ENCODE measurements around the gene ATRN. TPM values are rescaled to one million over a fixed set of nuclear protein-coding genes. Genes with fewer than 3 reads are reported as not detected.

Gene ATRN
- total and polyA plus RNA-seq, 2 donors (not counting 3 experiments of a cell fraction or from before 2014, with no cell fraction given): 32.3 to 33.1 TPM

DNA sequence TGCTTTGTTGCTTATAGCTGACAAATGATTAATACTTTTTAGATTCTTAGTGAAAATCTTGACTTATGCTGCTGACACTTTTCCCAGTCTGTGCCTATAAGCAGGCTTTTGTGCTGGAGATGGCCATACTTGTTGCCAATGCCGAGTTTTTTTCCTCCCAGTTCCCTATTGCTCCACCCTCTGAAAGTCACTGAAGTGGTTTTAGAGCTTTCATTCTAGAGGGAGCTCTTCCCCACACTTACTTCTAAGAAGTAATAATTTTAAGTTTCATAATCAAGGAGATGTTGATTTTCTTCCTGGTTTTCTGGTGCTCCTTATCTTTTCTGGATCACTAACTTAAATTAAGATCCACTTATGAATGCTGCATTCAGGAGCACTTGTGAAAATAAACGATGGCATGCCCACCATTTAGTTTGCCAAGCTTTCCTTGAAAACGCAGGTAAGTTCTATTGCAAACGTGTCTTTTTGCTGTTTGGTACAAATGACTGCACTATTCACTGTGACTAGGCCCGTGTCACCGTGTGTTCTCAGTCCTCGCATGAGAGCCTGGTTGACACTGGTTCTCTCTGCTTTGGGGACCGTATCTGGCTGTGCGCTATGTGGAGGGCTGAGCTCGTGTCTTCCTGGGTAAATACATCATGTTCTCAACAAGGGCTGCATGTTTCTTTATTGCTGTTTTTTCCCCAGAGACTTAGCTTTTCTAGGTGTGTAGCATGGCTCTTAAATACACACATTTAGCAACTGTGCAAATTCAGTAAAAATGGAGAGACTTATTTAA, 142.2 kb downstream of the ATRN start:
- no peak overlapping the region for H3K9ac ChIP-seq (replicated peaks; ENCODE audit: extremely low read depth, insufficient read depth, low read length)
- no peak overlapping the region for H3K27ac ChIP-seq (ENCODE audit: insufficient read depth, low read depth, low read length)
- no peaks in the 10 kb centered on the region for H3K4me1 ChIP-seq (ENCODE audit: control insufficient read depth, extremely low read depth, insufficient read depth, low read length)
- H3K36me3 ChIP-seq (ENCODE audit: control insufficient read depth in 2 of 2, extremely low read depth in 1 of 2, insufficient read depth in 2 of 2, low read length in 2 of 2): no peaks in the 10 kb centered on the region
- H3K4me3 ChIP-seq (replicated peaks in 1 of 3; ENCODE audit: insufficient read depth in 1 of 3, low read depth in 1 of 3, low read length in 3 of 3): no peak overlapping the region
- no peaks in the 10 kb centered on the region for H3K27me3 ChIP-seq (ENCODE audit: control insufficient read depth in 2 of 2, insufficient read depth in 2 of 2, low read length in 2 of 2)
- H3K9me3 ChIP-seq (replicated peaks; ENCODE audit: control insufficient read depth, insufficient read depth, low read length): no peaks in the 10 kb centered on the region
- no peak for DNase-seq (ENCODE audit: low read depth, low spot score)
- intact Hi-C loops (cut with micrococcal nuclease): no loop called here
- no peak overlapping the region for H3K4me2 ChIP-seq (ENCODE audit: insufficient read depth, low read length)
- H3K9me1 ChIP-seq (replicated peaks; ENCODE audit: control insufficient read depth, extremely low read depth, insufficient read depth, low read length): no peaks in the 10 kb centered on the region
- no peak overlapping the region for H2AFZ ChIP-seq (ENCODE audit: low read depth, low read length)
- dilution Hi-C loops (cut with MboI; ENCODE audit: extremely low pct_ligation_motif_present, low sequenced_read_pairs): no loop called here
- FAIRE-seq: no peak
- ChIA-PET POLR2A (no interaction called here), CTCF (interaction anchor here (0.8 to 2.2 kb wide), 4 partner anchors 11 to 64 kb away, joined by 3 to 10 read pairs (median 4); no protein-coding TSS in a partner anchor)
- TF ChIP-seq JUN (IDR thresholded peaks at IDR 0.05; ENCODE audit: borderline replicate concordance, insufficient read depth, insufficient read length, low read depth) (no peak), POLR2AphosphoS5 (IDR thresholded peaks at IDR 0.05; ENCODE audit: insufficient read depth, low read depth, low read length) (no peak), FOS (IDR thresholded peaks at IDR 0.05; ENCODE audit: borderline replicate concordance, insufficient read depth, low read length) (no peak), EZH2 (IDR thresholded peaks at IDR 0.05; ENCODE audit: borderline replicate concordance, low read depth, low read length, severe bottlenecking) (no peak), GATA2 (IDR thresholded peaks at IDR 0.05; ENCODE audit: insufficient read depth, insufficient read length, low read depth, low read length) (no peak), POLR2A (IDR thresholded peaks at IDR 0.05; ENCODE audit: low read depth, low read length) (no peak), MYC (IDR thresholded peaks at IDR 0.05; ENCODE audit: low read depth, low read length) (no peak)
- TF ChIP-seq, protein P1, sequence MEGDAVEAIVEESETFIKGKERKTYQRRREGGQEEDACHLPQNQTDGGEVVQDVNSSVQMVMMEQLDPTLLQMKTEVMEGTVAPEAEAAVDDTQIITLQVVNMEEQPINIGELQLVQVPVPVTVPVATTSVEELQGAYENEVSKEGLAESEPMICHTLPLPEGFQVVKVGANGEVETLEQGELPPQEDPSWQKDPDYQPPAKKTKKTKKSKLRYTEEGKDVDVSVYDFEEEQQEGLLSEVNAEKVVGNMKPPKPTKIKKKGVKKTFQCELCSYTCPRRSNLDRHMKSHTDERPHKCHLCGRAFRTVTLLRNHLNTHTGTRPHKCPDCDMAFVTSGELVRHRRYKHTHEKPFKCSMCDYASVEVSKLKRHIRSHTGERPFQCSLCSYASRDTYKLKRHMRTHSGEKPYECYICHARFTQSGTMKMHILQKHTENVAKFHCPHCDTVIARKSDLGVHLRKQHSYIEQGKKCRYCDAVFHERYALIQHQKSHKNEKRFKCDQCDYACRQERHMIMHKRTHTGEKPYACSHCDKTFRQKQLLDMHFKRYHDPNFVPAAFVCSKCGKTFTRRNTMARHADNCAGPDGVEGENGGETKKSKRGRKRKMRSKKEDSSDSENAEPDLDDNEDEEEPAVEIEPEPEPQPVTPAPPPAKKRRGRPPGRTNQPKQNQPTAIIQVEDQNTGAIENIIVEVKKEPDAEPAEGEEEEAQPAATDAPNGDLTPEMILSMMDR (IDR thresholded peaks at IDR 0.05; ENCODE audit: extremely low read depth in 1 of 2, insufficient read depth in 1 of 2, low read depth in 1 of 2, low read length in 2 of 2): no peak
- TF ChIP-seq, protein P2, sequence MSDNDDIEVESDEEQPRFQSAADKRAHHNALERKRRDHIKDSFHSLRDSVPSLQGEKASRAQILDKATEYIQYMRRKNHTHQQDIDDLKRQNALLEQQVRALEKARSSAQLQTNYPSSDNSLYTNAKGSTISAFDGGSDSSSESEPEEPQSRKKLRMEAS (IDR thresholded peaks at IDR 0.05; ENCODE audit: insufficient read depth, insufficient read length): no peak
- no peaks in the 10 kb centered on the region for H4K20me1 ChIP-seq (replicated peaks; ENCODE audit: control insufficient read depth, extremely low read depth, insufficient read depth, low read length)
- H3K79me2 ChIP-seq (ENCODE audit: control insufficient read depth, insufficient read depth, low read length): no peaks in the 10 kb centered on the region
- no TSS peak for BruUV-seq (replicated peaks)
